Mucosa of descending colon (tissue), 3 donors: ENCODE results near the gene PCK1. TPM values are rescaled to one million over a fixed set of nuclear protein-coding genes. Genes with fewer than 3 reads are reported as not detected.
A peak's percentile ranks its signal among the peaks of the same experiment; 100 is the strongest.

Experiments
- ATAC-seq: fragments of 200-7000 bp; cut with Tn5 transposase; one replicate; pipeline ENCODE4 v1.9.1; 2020; ENCODE audit warnings: mild to moderate bottlenecking, moderate library complexity
- DNase-seq, 3 donors: peaks; one replicate each; pipeline ENCODE4 v3.0.0-alpha.2; 2020
- H3K36me3 ChIP-seq: fragments of 200-600 bp; one replicate; pipeline ENCODE4 v1.8.0; 2021; ENCODE audit warnings: low read depth, mild to moderate bottlenecking
- H3K4me1 ChIP-seq: fragments of 200-600 bp; one replicate; pipeline ENCODE4 v1.8.0; 2021; ENCODE audit warnings: low read depth, mild to moderate bottlenecking
- H3K4me3 ChIP-seq: fragments of 200-600 bp; one replicate; pipeline ENCODE4 v1.8.0; 2021; ENCODE audit warnings: mild to moderate bottlenecking
- H3K9me3 ChIP-seq: fragments of 200-600 bp; one replicate; pipeline ENCODE4 v1.8.0; 2021; ENCODE audit warnings: mild to moderate bottlenecking
- intact Hi-C, 2 donors: fragments of 100-400 bp; cut with DNase I in 1 of 2; cut with micrococcal nuclease in 1 of 2; formaldehyde crosslinking; loops; one replicate each; pipeline versions ENCODE4 v1.11.0 to v1.11.1; 2022; cut with DNase I, micrococcal nuclease
- total RNA-seq, 3 donors: library from RNA; stranded (reverse); fragmentation: NEBNext Ultra II Directional in 2 of 3; extraction: Animal tissue kit (Norgen Biotek cat#: 25700) in 2 of 3; gene quantifications; one replicate each; pipeline versions ENCODE4 v1.2.1 to v1.2.4, GENCODE V29; 2021 to 2023
- TF ChIP-seq, protein P1 (sequence below): fragments of 200-600 bp; IDR thresholded peaks from one replicate; pipeline ENCODE4 v1.8.0; 2022; ENCODE audit warnings: antibody characterized with exemption, mild to moderate bottlenecking
- donor health status: DM: no; HTN: no; CAD: no; lungs with moderate emphysema.
- donor health status: DM: no; HTN: no; CAD: no.
- donor health status: DM: no; HTN: yes; CAD: no.

The PCK1 gene
- total RNA-seq, 3 donors from 2014 or later, result 134 to 467 (median 136) TPM

DNA sequence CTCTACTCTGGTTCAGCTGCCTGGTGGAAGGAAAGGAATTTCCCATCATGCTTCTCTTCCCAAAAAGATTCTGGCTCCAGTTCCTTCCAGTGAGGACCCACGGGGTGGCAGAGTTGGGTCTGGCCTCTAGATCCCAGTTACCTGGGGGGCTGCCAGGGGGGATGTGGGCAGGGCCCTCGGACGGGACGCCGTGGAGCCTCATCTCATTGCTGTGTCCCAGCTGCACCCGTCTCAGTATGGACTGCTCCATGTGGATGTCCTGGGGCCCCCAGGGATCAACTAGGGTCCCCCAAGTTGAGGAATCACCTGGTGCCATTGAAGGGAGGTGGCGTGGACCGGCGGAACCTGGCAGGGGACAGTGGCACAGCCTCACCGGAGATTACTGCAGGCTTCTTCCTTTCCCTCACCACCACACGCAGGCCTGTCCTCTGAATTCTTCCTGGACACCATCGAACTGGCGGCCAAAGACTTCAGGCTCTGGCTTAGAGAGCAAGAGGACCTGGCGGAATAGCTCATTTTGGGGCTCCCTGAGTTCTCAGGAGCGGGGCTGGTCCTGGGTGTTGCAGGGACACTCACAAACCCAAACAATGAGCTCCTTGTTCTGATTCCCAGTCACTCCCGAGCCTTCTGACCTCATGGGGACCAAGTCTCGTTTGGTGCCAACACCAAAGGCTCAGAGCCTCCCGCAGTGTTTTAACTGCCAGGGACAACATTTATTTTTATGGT lies 50.8 kb downstream of the PCK1 start:
- Histone ChIP-seq H3K36me3 (no peaks in the 10 kb centered on the region), H3K4me1 (no peaks in the 10 kb centered on the region), H3K9me3 (no peaks in the 10 kb centered on the region), H3K4me3 (no peak overlapping the region)
- DNase-seq (peak in 1 of 3 donors; percentile 39), ATAC-seq (peak; percentile 25)
- TF ChIP-seq, protein P1, sequence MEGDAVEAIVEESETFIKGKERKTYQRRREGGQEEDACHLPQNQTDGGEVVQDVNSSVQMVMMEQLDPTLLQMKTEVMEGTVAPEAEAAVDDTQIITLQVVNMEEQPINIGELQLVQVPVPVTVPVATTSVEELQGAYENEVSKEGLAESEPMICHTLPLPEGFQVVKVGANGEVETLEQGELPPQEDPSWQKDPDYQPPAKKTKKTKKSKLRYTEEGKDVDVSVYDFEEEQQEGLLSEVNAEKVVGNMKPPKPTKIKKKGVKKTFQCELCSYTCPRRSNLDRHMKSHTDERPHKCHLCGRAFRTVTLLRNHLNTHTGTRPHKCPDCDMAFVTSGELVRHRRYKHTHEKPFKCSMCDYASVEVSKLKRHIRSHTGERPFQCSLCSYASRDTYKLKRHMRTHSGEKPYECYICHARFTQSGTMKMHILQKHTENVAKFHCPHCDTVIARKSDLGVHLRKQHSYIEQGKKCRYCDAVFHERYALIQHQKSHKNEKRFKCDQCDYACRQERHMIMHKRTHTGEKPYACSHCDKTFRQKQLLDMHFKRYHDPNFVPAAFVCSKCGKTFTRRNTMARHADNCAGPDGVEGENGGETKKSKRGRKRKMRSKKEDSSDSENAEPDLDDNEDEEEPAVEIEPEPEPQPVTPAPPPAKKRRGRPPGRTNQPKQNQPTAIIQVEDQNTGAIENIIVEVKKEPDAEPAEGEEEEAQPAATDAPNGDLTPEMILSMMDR, result no peak
- intact Hi-C loops, result no loop called here

DNA sequence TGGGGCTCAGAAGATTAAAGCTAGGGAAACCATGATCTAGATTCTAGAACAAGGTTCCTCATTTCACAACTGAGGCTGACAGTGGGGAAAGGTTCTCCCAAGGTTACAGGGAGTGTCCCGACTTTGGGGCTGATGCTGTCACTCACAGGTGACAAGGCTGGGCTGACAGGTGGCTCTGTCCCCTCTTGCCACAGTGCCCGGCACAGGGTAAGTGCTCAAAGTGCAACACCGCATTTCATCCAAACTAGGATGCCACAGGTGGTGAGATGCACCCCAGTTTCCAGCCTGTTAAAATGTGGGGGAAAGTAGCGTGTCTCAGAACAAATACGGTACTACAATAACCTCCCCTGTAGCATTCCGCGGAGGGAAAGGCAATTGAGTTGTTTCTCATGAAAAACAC lies 51.5 kb downstream of the PCK1 start:
- DNase-seq (no peak), ATAC-seq (no peak)
- no peaks in the 10 kb centered on the region for H3K9me3 ChIP-seq
- TF ChIP-seq, protein P1, result no peak
- H3K4me3 ChIP-seq, result no peak overlapping the region
- H3K36me3 ChIP-seq, result no peaks in the 10 kb centered on the region
- H3K4me1 ChIP-seq, result no peaks in the 10 kb centered on the region
- intact Hi-C loops, result no loop called here

DNA sequence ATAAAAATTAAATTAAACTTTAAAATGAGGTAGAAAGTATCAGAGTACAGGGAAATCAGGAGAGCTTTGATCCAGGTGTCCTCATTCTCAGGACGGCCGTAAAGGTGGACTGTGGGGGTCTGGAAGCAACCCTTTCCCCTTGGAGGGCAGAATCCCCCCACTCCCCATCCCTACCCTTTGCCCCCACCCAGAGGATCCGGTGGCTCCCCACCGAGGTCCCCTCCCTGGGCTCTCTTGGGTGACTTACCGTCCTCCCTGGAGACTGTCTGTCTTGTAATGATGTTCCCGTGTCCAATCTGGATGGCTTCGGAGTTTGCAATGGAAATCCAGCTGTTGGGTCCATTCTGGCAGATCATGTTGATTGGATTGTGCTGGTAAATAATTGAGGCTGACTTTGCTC lies 52.0 kb downstream of the PCK1 start:
- DNase-seq (no peak), ATAC-seq (no peak)
- Histone ChIP-seq H3K9me3 (no peaks in the 10 kb centered on the region), H3K4me1 (no peaks in the 10 kb centered on the region), H3K4me3 (no peak overlapping the region), H3K36me3 (no peaks in the 10 kb centered on the region)
- intact Hi-C loops, result no loop called here
- TF ChIP-seq, protein P1, result no peak

DNA sequence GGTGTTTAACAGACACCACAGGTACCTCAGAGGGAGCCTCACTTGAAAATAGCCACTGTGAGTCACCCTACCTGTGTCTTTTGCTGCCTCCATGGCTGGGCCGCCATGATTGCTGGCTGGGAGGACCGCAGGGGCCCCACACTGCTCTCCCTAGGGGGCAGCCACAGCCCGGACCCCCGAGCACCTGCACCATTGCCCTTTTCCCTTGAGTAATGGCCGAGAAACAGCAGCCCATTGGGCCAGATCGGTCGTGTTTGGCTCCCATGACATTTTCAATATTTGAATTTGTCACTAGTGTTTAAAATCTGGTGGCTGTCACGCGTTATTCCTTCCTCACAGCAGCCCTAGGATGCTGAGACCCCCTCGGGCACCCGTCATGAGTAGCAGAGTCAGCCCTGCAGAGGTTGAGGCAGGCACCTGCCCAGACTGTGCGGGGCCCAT lies 52.6 kb downstream of the PCK1 start:
- Histone ChIP-seq H3K36me3 (no peaks in the 10 kb centered on the region), H3K4me3 (no peak overlapping the region), H3K9me3 (no peaks in the 10 kb centered on the region), H3K4me1 (no peaks in the 10 kb centered on the region)
- TF ChIP-seq, protein P1, result no peak
- intact Hi-C loops, result no loop called here
- ATAC-seq (no peak), DNase-seq (peak in 1 of 3 donors; percentile 40)

GRCh38 chr20:57614490-57615444 lies 53.9 kb downstream of the PCK1 start:
- no peaks in the 10 kb centered on the region for H3K36me3 ChIP-seq
- no peaks in the 10 kb centered on the region for H3K9me3 ChIP-seq
- TF ChIP-seq, protein P1, result no peak
- ATAC-seq (no peak), DNase-seq (no peak)
- intact Hi-C loops, result no loop called here
- H3K4me1 ChIP-seq, result no peaks in the 10 kb centered on the region
- H3K4me3 ChIP-seq, result no peak overlapping the region
